Nephron (organoid): Measurements from ENCODE around the gene NTRK3.

Experiments used
- H3K27ac Mint-ChIP-seq, 3 experiments: 2 replicates each; pipeline ENCODE4 v1.8.0; 2020; ENCODE audit warnings: mixed read lengths in 3 of 3, mild to moderate bottlenecking in 2 of 3, moderate library complexity in 1 of 3
- H3K27me3 Mint-ChIP-seq: 2 replicates; pipeline ENCODE4 v1.8.0; 2021; ENCODE audit warnings: low read depth, mild to moderate bottlenecking, moderate library complexity, mixed read lengths
- H3K36me3 Mint-ChIP-seq: 2 replicates; pipeline ENCODE4 v1.8.0; 2020; ENCODE audit warnings: low read depth, mixed read lengths
- H3K4me1 Mint-ChIP-seq: 2 replicates; pipeline ENCODE4 v1.8.0; 2020; ENCODE audit warnings: mixed read lengths
- H3K4me3 Mint-ChIP-seq, 3 experiments: 2 replicates each; pipeline ENCODE4 v1.8.0; 2020; ENCODE audit warnings: mild to moderate bottlenecking in 3 of 3, mixed read lengths in 3 of 3, moderate library complexity in 2 of 3
- H3K9me3 Mint-ChIP-seq: 2 replicates; pipeline ENCODE4 v1.8.0; 2020; ENCODE audit warnings: mixed read lengths
- CTCF ChIP-seq, 3 experiments: fragments of 200-600 bp; sonication (generic); IDR thresholded peaks; one replicate each; pipeline ENCODE4 v1.5.0; 2021; ENCODE audit warnings: antibody characterized with exemption in 3 of 3; ENCODE audit not compliant: unreplicated experiment in 3 of 3

The NTRK3 gene

GRCh38 chr15:88144921-88145653 lies 111.5 kb downstream of the NTRK3 start:
- H3K27ac Mint-ChIP-seq = no peak overlapping the region
- H3K27me3 Mint-ChIP-seq = peaks cover 12% of the 10 kb centered on the region
- no peaks in the 10 kb centered on the region for H3K4me1 Mint-ChIP-seq
- H3K36me3 Mint-ChIP-seq = no peaks in the 10 kb centered on the region
- H3K4me3 Mint-ChIP-seq = no peak overlapping the region
- no peak for TF ChIP-seq CTCF (IDR thresholded peaks at IDR 0.05; ENCODE audit: unreplicated experiment in 3 of 3)
- H3K9me3 Mint-ChIP-seq = peaks cover 4% of the 10 kb centered on the region

DNA sequence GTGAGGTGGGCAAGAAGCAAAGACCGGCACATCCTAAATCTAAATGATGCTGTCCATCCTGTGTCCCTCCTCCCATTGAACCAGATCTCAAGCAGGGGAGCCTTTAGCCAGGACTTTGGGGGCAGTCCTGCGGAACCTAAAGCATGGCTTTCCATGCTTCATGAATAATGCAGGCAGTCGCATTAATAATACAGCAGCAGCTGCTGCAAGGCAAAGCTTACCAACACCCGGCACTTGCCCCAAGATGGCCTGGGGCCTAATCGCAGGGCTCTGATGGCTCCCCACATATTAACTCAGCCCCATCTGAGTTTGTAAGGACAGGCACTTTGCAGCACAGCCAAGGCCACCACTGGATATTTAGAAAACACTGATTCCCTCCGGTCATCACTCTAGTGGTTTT lies 114.4 kb downstream of the NTRK3 start:
- Mint-ChIP-seq H3K27me3 (peaks cover 8% of the 10 kb centered on the region), H3K9me3 (peaks cover 3% of the 10 kb centered on the region), H3K36me3 (no peaks in the 10 kb centered on the region), H3K4me1 (no peaks in the 10 kb centered on the region), H3K27ac (no peak overlapping the region), H3K4me3 (no peak overlapping the region)
- TF ChIP-seq CTCF (IDR thresholded peaks at IDR 0.05; ENCODE audit: unreplicated experiment in 3 of 3) = no peak

DNA sequence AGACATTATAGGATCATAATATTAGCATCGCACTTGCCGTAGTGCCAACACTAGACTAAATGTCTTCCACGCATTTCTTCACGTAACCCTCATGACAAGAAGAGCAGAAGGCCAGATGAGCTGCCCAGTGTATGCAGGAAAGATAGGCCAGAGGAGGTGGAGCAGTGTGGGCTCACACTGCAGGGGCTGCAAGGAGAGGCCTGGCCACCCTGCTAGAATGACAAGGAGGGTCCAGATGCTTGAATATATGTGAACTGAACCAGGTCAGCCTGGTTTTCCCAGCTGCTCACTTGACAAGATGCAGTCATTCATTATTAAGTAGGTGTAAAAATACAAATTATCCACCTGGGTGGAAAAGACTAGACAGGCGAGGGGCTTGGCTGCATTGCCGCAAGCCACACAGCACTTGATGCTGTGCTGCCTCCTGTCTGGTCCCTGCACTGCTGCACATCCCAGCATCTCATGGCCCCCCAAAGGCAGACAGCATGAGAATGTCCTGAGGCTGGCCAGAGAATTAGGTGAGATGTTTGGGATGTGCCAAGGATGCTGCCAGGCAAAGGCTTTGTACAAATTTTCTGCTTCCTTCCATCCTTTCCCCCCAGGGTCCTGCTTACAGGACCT lies 115.2 kb downstream of the NTRK3 start:
- no peak overlapping the region for H3K27ac Mint-ChIP-seq
- H3K9me3 Mint-ChIP-seq = peaks cover 3% of the 10 kb centered on the region
- H3K4me1 Mint-ChIP-seq = no peaks in the 10 kb centered on the region
- peaks cover 8% of the 10 kb centered on the region for H3K27me3 Mint-ChIP-seq
- H3K36me3 Mint-ChIP-seq = no peaks in the 10 kb centered on the region
- H3K4me3 Mint-ChIP-seq = no peak overlapping the region
- TF ChIP-seq CTCF (IDR thresholded peaks at IDR 0.05; ENCODE audit: unreplicated experiment in 3 of 3) = no peak

GRCh38 chr15:88140398-88140797 lies 116.1 kb downstream of the NTRK3 start:
- H3K27me3 Mint-ChIP-seq = peaks cover 8% of the 10 kb centered on the region
- no peak overlapping the region for H3K4me3 Mint-ChIP-seq
- no peaks in the 10 kb centered on the region for H3K36me3 Mint-ChIP-seq
- H3K27ac Mint-ChIP-seq = no peak overlapping the region
- H3K9me3 Mint-ChIP-seq = peaks cover 3% of the 10 kb centered on the region
- H3K4me1 Mint-ChIP-seq = no peaks in the 10 kb centered on the region
- no peak for TF ChIP-seq CTCF (IDR thresholded peaks at IDR 0.05; ENCODE audit: unreplicated experiment in 3 of 3)

DNA sequence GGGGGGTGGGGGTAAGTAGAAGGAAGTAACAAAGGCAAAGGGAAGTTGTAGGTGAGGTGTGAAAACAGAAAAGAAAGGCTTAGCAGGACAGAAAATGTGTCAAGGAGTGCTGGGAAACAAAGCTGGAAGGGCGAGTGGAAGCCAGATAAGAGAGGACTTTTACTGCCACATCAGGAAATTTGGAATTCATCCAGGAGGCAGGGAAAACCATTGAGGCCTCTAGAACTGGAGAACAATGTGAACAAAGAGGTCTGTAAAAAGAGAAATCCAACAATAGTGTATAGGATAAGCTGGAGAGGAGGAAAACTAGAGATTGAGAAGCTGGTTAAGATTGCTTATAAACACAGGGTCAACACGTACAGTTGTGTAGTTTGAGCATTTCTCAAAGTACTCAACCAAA lies 116.6 kb downstream of the NTRK3 start:
- Mint-ChIP-seq H3K9me3 (peaks cover 3% of the 10 kb centered on the region), H3K27ac (no peak overlapping the region), H3K4me3 (no peak overlapping the region), H3K27me3 (peaks cover 8% of the 10 kb centered on the region), H3K36me3 (no peaks in the 10 kb centered on the region), H3K4me1 (no peaks in the 10 kb centered on the region)
- no peak for TF ChIP-seq CTCF (IDR thresholded peaks at IDR 0.05; ENCODE audit: unreplicated experiment in 3 of 3)

- H3K9me3 Mint-ChIP-seq = peaks cover 3% of the 10 kb centered on the region
- no peaks in the 10 kb centered on the region for H3K4me1 Mint-ChIP-seq
- no peak for TF ChIP-seq CTCF (IDR thresholded peaks at IDR 0.05; ENCODE audit: unreplicated experiment in 3 of 3)
- no peak overlapping the region for H3K27ac Mint-ChIP-seq
- H3K4me3 Mint-ChIP-seq = no peak overlapping the region
- H3K27me3 Mint-ChIP-seq = no peaks in the 10 kb centered on the region
- H3K36me3 Mint-ChIP-seq = no peaks in the 10 kb centered on the region
Observed at GRCh38 chr15:88133795-88134194, 122.7 kb downstream of the NTRK3 start.
